Frontal cortex (tissue), 4 donors: Measurements from ENCODE around the gene NT5C1A. TPM values are rescaled to one million over a fixed set of nuclear protein-coding genes. Genes with fewer than 3 reads are reported as not detected.

Experiments used
- DNase-seq, 2 donors: peaks; one replicate each; pipeline ENCODE4 v3.0.0; 2012; ENCODE audit warnings: low spot score in 2 of 2
- FAIRE-seq: peaks from 2 replicates; lab custom pipeline; 2012; peaks lifted over from hg19 to GRCh38; lab: Jason Lieb, UNC
- total RNA-seq: library from RNA; depleted of rRNA; stranded (reverse); fragments of >200 nt; gene quantifications from one replicate; pipeline ENCODE4 v1.2.3, GENCODE V29; 2014
- donor health status: control.
- donor health status: control.
- donor health status: control.

The NT5C1A gene
- total RNA-seq, 1 donor from 2014 or later, result 2.4 TPM

GRCh38 chr1:39620659-39621165, 51.2 kb downstream of the NT5C1A start:
- DNase-seq (no peak), FAIRE-seq (no peak)

DNA sequence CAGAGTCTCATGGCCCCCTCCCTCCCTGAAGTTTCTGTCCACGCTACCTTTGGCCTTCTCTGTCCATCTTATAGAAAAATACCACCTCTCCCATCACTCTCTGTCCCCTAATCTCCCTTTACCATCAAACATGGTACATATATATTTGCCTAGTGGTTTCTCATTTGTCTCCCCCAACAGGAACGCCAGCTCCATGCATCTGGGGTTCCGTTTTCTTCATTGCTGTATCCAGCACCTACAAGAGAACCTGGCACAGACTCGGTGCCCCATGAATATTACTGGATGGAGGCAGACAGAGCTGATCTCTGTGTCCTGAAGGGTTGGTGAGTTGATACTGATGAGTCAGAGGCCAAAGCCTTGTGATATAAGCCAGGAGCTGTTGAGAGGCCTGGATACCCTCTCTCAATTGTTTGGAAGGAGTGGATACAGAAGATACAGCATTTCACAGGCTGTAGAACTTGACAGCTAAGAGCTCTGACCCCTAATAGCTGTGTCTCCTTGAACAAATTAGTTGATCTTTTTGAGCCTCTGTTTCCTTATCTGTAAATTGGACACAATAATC, 54.3 kb downstream of the NT5C1A start:
- FAIRE-seq (no peak), DNase-seq (no peak)

DNA sequence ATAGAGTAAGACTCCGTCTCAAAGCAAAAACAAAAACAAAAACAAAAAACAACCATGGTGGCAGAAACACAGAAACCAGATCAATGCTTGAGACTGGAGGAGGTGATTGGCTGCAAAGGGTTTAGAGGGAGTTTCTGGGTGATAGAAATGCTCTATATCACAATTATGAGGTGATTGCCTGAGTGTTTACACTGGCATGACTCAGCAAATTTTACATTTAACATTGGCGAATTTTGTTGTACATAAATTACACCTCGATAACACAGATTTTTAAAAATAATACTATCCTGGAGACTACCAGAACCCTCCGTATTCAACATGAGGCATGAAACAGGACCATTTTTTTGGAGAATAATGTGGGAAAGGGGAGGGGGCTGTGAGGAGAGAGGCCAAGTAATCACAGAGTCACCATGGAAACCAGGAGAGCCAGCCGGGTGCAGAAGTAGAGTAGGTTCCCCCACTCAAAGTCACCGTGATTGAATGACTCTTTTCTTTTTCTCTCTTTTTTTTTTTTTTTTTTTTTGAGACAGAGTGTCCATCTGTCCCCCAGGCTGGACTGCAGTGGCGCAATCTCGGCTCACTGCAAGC, 56.7 kb downstream of the NT5C1A start:
- DNase-seq (no peak), FAIRE-seq (no peak)

DNA sequence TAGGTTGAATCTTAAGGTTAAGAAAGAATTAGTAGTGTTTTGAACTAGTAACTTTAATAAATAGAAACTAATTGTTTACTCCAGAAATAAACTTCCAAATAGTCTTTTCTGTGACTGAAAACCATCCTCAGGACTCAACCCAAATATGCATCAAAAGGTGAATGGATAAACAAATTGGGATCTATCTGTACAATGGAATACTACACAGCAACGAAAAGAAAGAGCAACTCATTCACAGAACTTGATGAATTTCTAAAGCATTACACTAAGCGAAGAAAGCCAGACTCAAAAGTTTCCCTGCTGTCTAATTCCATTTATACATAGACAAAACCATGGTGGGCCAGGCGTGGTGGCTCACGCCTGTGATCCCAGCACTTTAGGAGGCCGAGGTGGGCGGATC, 57.4 kb downstream of the NT5C1A start:
- DNase-seq (no peak), FAIRE-seq (no peak)

DNA sequence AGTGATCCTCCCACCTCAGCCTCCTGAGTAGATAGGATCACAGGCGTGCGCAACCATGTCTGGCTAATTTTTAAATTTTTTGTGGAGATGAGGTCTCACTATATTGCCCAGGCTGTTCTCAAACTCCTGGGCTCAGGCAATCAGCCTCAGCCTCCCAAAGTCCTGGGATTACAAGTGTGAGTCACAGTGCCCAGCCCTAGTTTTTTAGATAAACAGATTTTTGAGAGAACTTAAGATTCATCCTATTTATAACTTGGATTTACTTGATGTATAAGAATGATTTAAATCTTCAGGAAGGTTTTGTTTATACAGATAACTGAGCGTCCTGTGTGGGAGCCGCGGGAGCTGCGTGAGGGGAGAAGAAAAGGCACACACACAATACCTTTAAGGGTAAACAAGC, 58.7 kb downstream of the NT5C1A start:
- FAIRE-seq (no peak), DNase-seq (no peak)

GRCh38 chr1:39609618-39610331, 62.1 kb downstream of the NT5C1A start:
- FAIRE-seq (no peak), DNase-seq (no peak)

Other genes with a start within 250 kb of the NT5C1A start
- 0.41 TPM for gene BMP8A, start 180.5 kb downstream of the NT5C1A start, total RNA-seq
- gene PABPC4, start 95.3 kb downstream of the NT5C1A start, total RNA-seq, result 126 TPM
- 0.41 TPM for gene HEYL, start 32.5 kb downstream of the NT5C1A start, total RNA-seq
- gene HPCAL4, start 19.3 kb upstream of the NT5C1A start, total RNA-seq, result 75.4 TPM
- gene PPIE, start 66.8 kb upstream of the NT5C1A start, total RNA-seq, result 25.3 TPM
- 0.82 TPM for gene OXCT2, start 99.2 kb upstream of the NT5C1A start, total RNA-seq
- gene BMP8B, start 116.8 kb upstream of the NT5C1A start, total RNA-seq, result 0.41 TPM
- gene TRIT1, start 211.4 kb upstream of the NT5C1A start, total RNA-seq, result 47.3 TPM
- gene MYCL, start 229.8 kb upstream of the NT5C1A start, total RNA-seq, result 9.4 TPM